GM23248 (cell line): Measurements from ENCODE around the gene PIGQ.

ENCODE experiments used
- EZH2 ChIP-seq: fragments of 200-600 bp; sonication (generic); IDR thresholded peaks from 2 replicates; pipeline ENCODE4 v1.6.1; 2018; ENCODE audit warnings: antibody characterized with exemption, mild to moderate bottlenecking; ENCODE audit not compliant: insufficient read depth, poor library complexity, severe bottlenecking
- EZH2phosphoT487 ChIP-seq: fragments of 200-600 bp; sonication (generic); IDR thresholded peaks from 2 replicates; pipeline ENCODE4 v1.6.1; 2018; ENCODE audit warnings: antibody characterized with exemption, moderate library complexity, mild to moderate bottlenecking, low read depth; ENCODE audit not compliant: insufficient read depth

DNA sequence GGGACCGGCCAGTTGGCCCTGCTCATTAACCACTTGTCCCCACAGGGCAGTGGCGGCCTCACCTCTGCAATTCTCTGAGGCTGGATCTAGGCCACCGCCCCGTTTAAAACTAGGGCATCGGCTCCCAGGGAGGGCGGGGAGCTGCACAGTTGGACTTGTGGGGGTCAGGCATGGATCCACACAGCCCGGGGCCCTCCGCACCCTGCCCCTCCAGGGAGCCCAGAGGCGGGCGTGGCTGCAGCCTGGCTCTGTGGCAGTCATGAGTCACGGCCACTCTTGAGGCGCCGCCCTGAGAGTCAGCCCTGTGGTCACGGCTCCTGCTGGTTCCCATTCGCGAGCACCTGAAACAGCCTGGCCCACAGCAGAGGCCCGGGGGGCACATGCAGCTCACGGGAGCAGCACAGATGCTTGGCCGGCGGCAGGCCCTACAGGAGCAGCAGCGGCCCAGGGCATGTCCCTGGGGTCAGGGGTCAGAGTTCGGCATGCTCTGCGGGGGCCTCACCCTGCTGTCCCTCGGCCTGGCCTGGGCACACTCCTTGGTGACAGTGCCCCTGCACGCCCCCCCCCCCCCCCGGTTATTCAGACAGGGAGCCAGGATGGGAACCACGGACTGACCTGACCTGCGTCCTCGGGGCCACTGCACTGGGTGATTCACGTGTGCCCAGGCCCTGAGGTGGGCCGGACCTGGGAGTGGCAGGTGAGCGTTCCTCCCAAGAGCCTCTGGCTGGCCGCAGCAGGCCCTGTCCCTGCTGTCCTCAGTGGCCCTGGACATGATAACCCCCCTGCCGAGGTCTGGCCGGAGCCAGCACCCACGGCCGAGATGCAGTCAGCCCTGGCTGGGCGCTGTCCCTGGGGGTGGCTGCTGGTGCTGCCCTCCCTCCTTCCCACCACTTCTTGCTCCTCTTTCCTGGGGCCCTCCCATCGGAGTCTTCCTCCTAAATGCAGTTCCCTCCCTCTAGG, 34.0 kb upstream of the PIGQ start:
- TF ChIP-seq EZH2 (no peak), EZH2phosphoT487 (no peak)
